WERI-Rb-1 (cell line): ENCODE measurements around the gene PLPP3.
A peak's percentile ranks its signal among the peaks of the same experiment; 100 is the strongest.

Source experiments
- DNase-seq: peaks from one replicate; pipeline ENCODE4 v3.0.0-alpha.2; 2020
- H3K27ac ChIP-seq: fragments of 250-450 bp; sonication (Bioruptor Pico); 2 replicates; pipeline ENCODE4 v1.5.1; 2020; ENCODE audit warnings: mild to moderate bottlenecking, moderate library complexity
- H3K27me3 ChIP-seq: fragments of 250-450 bp; sonication (Bioruptor Pico); 2 replicates; pipeline ENCODE4 v1.5.1; 2021; ENCODE audit warnings: mild to moderate bottlenecking, low read depth, moderate library complexity; ENCODE audit not compliant: insufficient read depth, severe bottlenecking
- H3K36me3 ChIP-seq: fragments of 250-450 bp; sonication (Bioruptor Pico); 2 replicates; pipeline ENCODE4 v1.5.1; 2020; ENCODE audit warnings: mild to moderate bottlenecking, moderate library complexity
- H3K4me3 ChIP-seq: 2 replicates; pipeline ENCODE4 v1.5.1; 2011; ENCODE audit warnings: low read depth, mild to moderate bottlenecking, control low read depth, low read length
- H3K9me3 ChIP-seq: fragments of 250-450 bp; sonication (Bioruptor Pico); 2 replicates; pipeline ENCODE4 v1.5.1; 2021; ENCODE audit warnings: mild to moderate bottlenecking, moderate library complexity; ENCODE audit not compliant: severe bottlenecking
- CTCF ChIP-seq: IDR thresholded peaks from 2 replicates; pipeline ENCODE4 v1.5.1; 2011; ENCODE audit warnings: low read depth, mild to moderate bottlenecking, control low read depth, inconsistent platforms, low read length

PLPP3 gene

GRCh38 chr1:56578138-56578962, 1.0 kb downstream of the PLPP3 start:
- DNase-seq, result peak; percentile 29
- Histone ChIP-seq H3K27me3 (no peaks in the 10 kb centered on the region), H3K27ac (no peak overlapping the region; the same call in 1 of the 2 replicates), H3K36me3 (no peaks in the 10 kb centered on the region), H3K9me3 (no peaks in the 10 kb centered on the region), H3K4me3 (peak overlapping the region; percentile 83)
- TF ChIP-seq CTCF, result no peak

GRCh38 chr1:56577406-56578137, 1.8 kb downstream of the PLPP3 start:
- no peak overlapping the region for H3K4me3 ChIP-seq
- no peak for DNase-seq
- no peak overlapping the region for H3K27ac ChIP-seq
- no peaks in the 10 kb centered on the region for H3K36me3 ChIP-seq
- TF ChIP-seq CTCF, result no peak
- no peaks in the 10 kb centered on the region for H3K9me3 ChIP-seq
- no peaks in the 10 kb centered on the region for H3K27me3 ChIP-seq

- no peaks in the 10 kb centered on the region for H3K9me3 ChIP-seq
- no peak overlapping the region for H3K27ac ChIP-seq
- DNase-seq, result peak; percentile 11
- H3K36me3 ChIP-seq, result no peaks in the 10 kb centered on the region
- TF ChIP-seq CTCF, result peak; percentile 52; the same call in 1 of the 2 replicates
- H3K27me3 ChIP-seq, result no peaks in the 10 kb centered on the region
- no peak overlapping the region for H3K4me3 ChIP-seq
Measured at GRCh38 chr1:56576880-56577405, 2.4 kb downstream of the PLPP3 start.

GRCh38 chr1:56575865-56576264, 3.5 kb downstream of the PLPP3 start:
- Histone ChIP-seq H3K9me3 (no peaks in the 10 kb centered on the region), H3K36me3 (no peaks in the 10 kb centered on the region), H3K27me3 (no peaks in the 10 kb centered on the region), H3K27ac (no peak overlapping the region), H3K4me3 (no peak overlapping the region)
- DNase-seq, result no peak
- TF ChIP-seq CTCF, result no peak

GRCh38 chr1:56574794-56575193, 4.6 kb downstream of the PLPP3 start:
- TF ChIP-seq CTCF, result no peak
- no peak overlapping the region for H3K27ac ChIP-seq

More at GRCh38 chr1:56574794-56575193, 4.6 kb downstream of the PLPP3 start:
- DNase-seq, result no peak
- H3K9me3 ChIP-seq, result no peaks in the 10 kb centered on the region
- no peak overlapping the region for H3K4me3 ChIP-seq
- H3K27me3 ChIP-seq, result no peaks in the 10 kb centered on the region
- H3K36me3 ChIP-seq, result no peaks in the 10 kb centered on the region
